ENCODE measurements around the gene MS4A2.

DNA sequence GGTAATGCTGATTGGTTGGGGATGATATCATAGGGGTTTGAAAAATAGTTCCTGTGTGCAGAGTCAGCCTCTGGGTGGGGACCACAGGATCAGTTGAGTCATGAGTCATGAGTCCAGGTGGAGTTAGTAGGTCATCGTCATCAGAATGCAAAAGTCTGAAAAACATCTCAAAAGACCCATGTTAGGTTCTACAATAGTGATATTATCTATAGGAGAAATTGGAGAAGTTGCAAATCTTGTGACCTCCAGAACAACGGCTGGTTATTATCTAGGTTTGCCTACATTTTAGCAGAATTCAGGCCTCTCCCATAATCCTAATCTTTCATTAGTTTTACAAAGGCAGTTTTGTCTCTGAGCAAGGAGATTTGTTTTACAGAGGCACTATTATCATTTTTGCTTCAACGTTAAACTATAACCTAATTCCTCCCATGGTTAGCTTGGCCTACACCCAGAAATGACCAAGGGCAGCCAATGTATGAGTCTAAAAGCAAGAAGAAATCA is 38.9 kb downstream of the MS4A2 start:
- TF ChIP-seq GATA2 (IDR thresholded peaks at IDR 0.05; ENCODE audit: low read depth, low read length) (no peak), GATA3 (IDR thresholded peaks at IDR 0.05; ENCODE audit: low read depth, low read length) (no peak)

Data from SH-SY5Y (cell line).